HT-29 (cell line): ENCODE data around the gene NCOA5. TPM values are rescaled to one million over a fixed set of nuclear protein-coding genes. Genes with fewer than 3 reads are reported as not detected.
"Not testable (repeated sequence)": the region's sequence is repeated elsewhere in the genome, so short reads cannot be mapped to it uniquely, and the experiment has no call there.

Experiments
- DNase-seq: peaks from one replicate; pipeline ENCODE4 v3.0.0-alpha.2; 2015; ENCODE audit warnings: low spot score
- total RNA-seq: library from RNA; depleted of rRNA; stranded (reverse); fragments of >200 nt; shearing (Covaris generic); gene quantifications from 2 replicates; pipeline ENCODE4 v1.2.3, GENCODE V29; 2014

Gene NCOA5
- total RNA-seq, 1 experiment from 2014 or later = 20.3 TPM

GRCh38 chr20:46121184-46121930 is 31.6 kb upstream of the NCOA5 start:
- no peak for DNase-seq

- no peak for DNase-seq
These were observed 30.4 kb upstream of the NCOA5 start for GRCh38 chr20:46120136-46120535.

GRCh38 chr20:46119547-46119946 is 29.8 kb upstream of the NCOA5 start:
- no peak for DNase-seq

- DNase-seq = no peak
These were observed 29.3 kb upstream of the NCOA5 start for GRCh38 chr20:46119028-46119546.

GRCh38 chr20:46118481-46119020 is 28.8 kb upstream of the NCOA5 start:
- no peak for DNase-seq

- DNase-seq = no peak
These were observed 28.1 kb upstream of the NCOA5 start, which contains the start of gene CD40 for GRCh38 chr20:46117704-46118467. Gene CD40, plus strand, starts transcription at chr20:46118314. Its CDS starts 30 bp downstream, at chr20:46118344.

GRCh38 chr20:46114449-46114848 is 24.7 kb upstream of the NCOA5 start:
- DNase-seq = no peak

GRCh38 chr20:46113113-46113470 is 23.3 kb upstream of the NCOA5 start:
- no peak for DNase-seq

- DNase-seq = no peak
These were observed 22.8 kb upstream of the NCOA5 start for GRCh38 chr20:46112430-46113112.

- DNase-seq = no peak
These were observed 22.1 kb upstream of the NCOA5 start for GRCh38 chr20:46111836-46112212.

GRCh38 chr20:46111028-46111835 is 21.5 kb upstream of the NCOA5 start:
- DNase-seq = no peak

GRCh38 chr20:46108976-46109375 is 19.2 kb upstream of the NCOA5 start:
- DNase-seq = no peak

GRCh38 chr20:46108435-46108841 is 18.7 kb upstream of the NCOA5 start:
- no peak for DNase-seq

GRCh38 chr20:46107061-46107460 is 17.3 kb upstream of the NCOA5 start:
- no peak for DNase-seq

GRCh38 chr20:46104262-46104661 is 14.5 kb upstream of the NCOA5 start:
- no peak for DNase-seq

GRCh38 chr20:46102940-46103339 is 13.2 kb upstream of the NCOA5 start:
- DNase-seq = no peak

- no peak for DNase-seq
These were observed 12.2 kb upstream of the NCOA5 start for GRCh38 chr20:46101957-46102356.

- no peak for DNase-seq
These were observed 11.2 kb upstream of the NCOA5 start for GRCh38 chr20:46100988-46101387.

GRCh38 chr20:46100444-46100843 is 10.7 kb upstream of the NCOA5 start:
- not testable (repeated sequence) for DNase-seq

GRCh38 chr20:46099491-46100287 is 9.9 kb upstream of the NCOA5 start:
- DNase-seq = no peak
